Endothelial cell of umbilical vein (primary cell): ENCODE results near the gene ATP9B. TPM values are rescaled to one million over a fixed set of nuclear protein-coding genes. Genes with fewer than 3 reads are reported as not detected.

Source experiments
- BruUV-seq: library from RNA; stranded (reverse); fragments of 400-500 nt; replicated peaks from 2 replicates; lab custom pipeline; 2021; lab: Mats Ljungman, UMichigan
- CTCF ChIA-PET: fragments of 300-600, 350-600 bp; sonication (Branson Sonifier 250); formaldehyde crosslinking; loops from one replicate; lab custom pipeline; 2021; ENCODE audit warnings: antibody characterized with exemption, inconsistent platforms; lab: Charles Lee
- POLR2A ChIA-PET: fragments of 300-600, 350-600 bp; sonication (Branson Sonifier 250); formaldehyde crosslinking; loops from one replicate; lab custom pipeline; 2021; ENCODE audit warnings: antibody characterized with exemption, inconsistent platforms; lab: Charles Lee
- DNase-seq: peaks from one replicate; pipeline ENCODE4 v3.0.0-alpha.2; 2011; ENCODE audit warnings: low read depth, low spot score
- FAIRE-seq: peaks from 2 replicates; lab custom pipeline; 2011; peaks lifted over from hg19 to GRCh38; lab: Jason Lieb, UNC
- H2AFZ ChIP-seq: 2 replicates; pipeline ENCODE4 v1.6.0; 2012; ENCODE audit warnings: low read depth, low read length, control low read depth, inconsistent platforms
- H3K27ac ChIP-seq: 2 replicates; pipeline ENCODE4 v1.5.1; 2011; ENCODE audit warnings: low read depth, mild to moderate bottlenecking, control low read depth, low read length, moderate library complexity; ENCODE audit not compliant: insufficient read depth
- H3K27me3 ChIP-seq, 2 experiments: 2 replicates each; pipeline versions ENCODE4 v1.6.0 to v1.6.1; 2011; ENCODE audit warnings: low read length in 2 of 2, mixed read lengths in 1 of 2; ENCODE audit not compliant: control insufficient read depth in 2 of 2, insufficient read depth in 2 of 2
- H3K36me3 ChIP-seq, 2 experiments: 2 replicates in 1 of 2; 3 replicates in 1 of 2; pipeline ENCODE4 v1.5.1; 2011; ENCODE audit warnings: low read length in 2 of 2, mild to moderate bottlenecking in 1 of 2, moderate library complexity in 1 of 2; ENCODE audit not compliant: control insufficient read depth in 2 of 2, insufficient read depth in 2 of 2; ENCODE audit errors: extremely low read depth in 1 of 2
- H3K4me1 ChIP-seq: 3 replicates; pipeline ENCODE4 v1.5.1; 2011; ENCODE audit warnings: mild to moderate bottlenecking, low read length; ENCODE audit not compliant: control insufficient read depth, insufficient read depth; ENCODE audit errors: extremely low read depth
- H3K4me2 ChIP-seq: 2 replicates; pipeline ENCODE4 v1.6.1; 2011; ENCODE audit warnings: low read length, control low read depth, mixed read lengths; ENCODE audit not compliant: insufficient read depth
- H3K4me3 ChIP-seq, 3 experiments: fragments of 200-600 bp in 1 of 3; sonication (generic), shearing (Covaris generic) in 1 of 3; replicated peaks in 1 of 3; 2 replicates each; pipeline ENCODE4 v1.5.1; 2011 to 2016; ENCODE audit warnings: control low read depth in 3 of 3, low read length in 3 of 3, mild to moderate bottlenecking in 2 of 3, inconsistent platforms in 1 of 3, low read depth in 1 of 3, moderate library complexity in 1 of 3; ENCODE audit not compliant: insufficient read depth in 1 of 3
- H3K79me2 ChIP-seq: 2 replicates; pipeline ENCODE4 v1.6.0; 2012; ENCODE audit warnings: low read length, inconsistent platforms; ENCODE audit not compliant: control insufficient read depth, insufficient read depth
- H3K9ac ChIP-seq: replicated peaks from 2 replicates; pipeline ENCODE3; 2011; ENCODE audit warnings: low read length, control low read depth; ENCODE audit not compliant: insufficient read depth; ENCODE audit errors: extremely low read depth
- H3K9me1 ChIP-seq: replicated peaks from 3 replicates; pipeline ENCODE4 v1.6.0; 2011; ENCODE audit warnings: mild to moderate bottlenecking, low read length; ENCODE audit not compliant: control insufficient read depth, insufficient read depth; ENCODE audit errors: extremely low read depth
- H3K9me3 ChIP-seq: replicated peaks from 2 replicates; pipeline ENCODE4 v1.5.1; 2012; ENCODE audit warnings: low read length, inconsistent platforms; ENCODE audit not compliant: control insufficient read depth, insufficient read depth
- H4K20me1 ChIP-seq: replicated peaks from 2 replicates; pipeline ENCODE3; 2011; ENCODE audit warnings: mild to moderate bottlenecking, low read length; ENCODE audit not compliant: control insufficient read depth, insufficient read depth; ENCODE audit errors: extremely low read depth
- FOS ChIP-seq: IDR thresholded peaks from 2 replicates; pipeline ENCODE4 v1.6.1; 2011; ENCODE audit warnings: mild to moderate bottlenecking, low read length, moderate library complexity, borderline replicate concordance; ENCODE audit not compliant: insufficient read depth
- MYC ChIP-seq: IDR thresholded peaks from one replicate; pipeline ENCODE4 v1.6.1; 2011; ENCODE audit warnings: mild to moderate bottlenecking, low read depth, low read length
- POLR2AphosphoS5 ChIP-seq: IDR thresholded peaks from 2 replicates; pipeline ENCODE4 v1.6.1; 2012; ENCODE audit warnings: low read depth, mild to moderate bottlenecking, control low read depth, low read length, moderate library complexity; ENCODE audit not compliant: insufficient read depth
- dilution Hi-C: fragments of 300-500 bp; cut with MboI; formaldehyde crosslinking; loops from one replicate; pipeline ENCODE4 v1.15.0; 2019; ENCODE audit warnings: low sequenced_read_pairs; ENCODE audit not compliant: extremely low pct_ligation_motif_present
- intact Hi-C: fragments of 100-400 bp; cut with micrococcal nuclease; formaldehyde crosslinking; loops from one replicate; pipeline ENCODE4 v1.10.0; 2022
- polyA plus RNA-seq, 4 experiments: library from polyadenylated mRNA; depleted of rRNA in 3 of 4; stranded (reverse) in 3 of 4; unstranded in 1 of 4; fragments of >200 nt; gene quantifications; 2 replicates each; pipeline versions ENCODE4 v1.2.1 to v1.2.3, GENCODE V29; 2011 to 2012; ENCODE audit warnings: missing spikeins in 1 of 4
- total RNA-seq: library from RNA; stranded (reverse); gene quantifications from 2 replicates; pipeline ENCODE4 v1.2.3, GENCODE V29; 2021
- TF ChIP-seq, protein P1 (sequence below): IDR thresholded peaks from 2 replicates; pipeline ENCODE4 v1.6.1; 2011; ENCODE audit not compliant: insufficient read depth, insufficient read length
- TF ChIP-seq, protein P2 (sequence below), 2 donors: IDR thresholded peaks; 1 replicate in 1 of 2; 2 replicates in 1 of 2; pipeline ENCODE4 v1.5.1; 2011; ENCODE audit warnings: low read length in 2 of 2, mild to moderate bottlenecking in 2 of 2, moderate library complexity in 2 of 2, control low read depth in 1 of 2, inconsistent platforms in 1 of 2, low read depth in 1 of 2; ENCODE audit not compliant: insufficient read depth in 1 of 2; ENCODE audit errors: extremely low read depth in 1 of 2

Gene ATP9B
- total and polyA plus RNA-seq, 2 donors (not counting 3 experiments of a cell fraction or from before 2014, with no cell fraction given): 14.6 to 18.2 TPM

DNA sequence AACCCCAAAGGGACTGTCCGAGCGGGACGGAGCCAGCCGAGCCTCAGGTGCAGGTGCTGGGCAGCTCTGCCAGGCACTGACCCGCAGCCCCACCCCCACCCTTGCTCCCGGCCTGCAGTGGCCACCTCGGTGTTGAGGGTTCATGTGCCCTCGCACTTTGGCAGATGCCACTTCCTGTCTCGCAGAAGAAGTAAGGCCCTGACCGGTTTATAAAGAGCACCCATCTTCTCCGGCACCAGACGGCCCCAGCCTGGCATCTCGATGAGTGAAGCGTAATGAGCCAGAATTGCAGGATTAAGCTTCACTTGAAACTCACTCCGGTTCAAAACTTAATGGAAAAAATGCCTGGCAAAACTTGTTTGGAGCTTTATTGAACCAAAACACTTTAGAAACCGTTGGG, 315.6 kb downstream of the ATP9B start:
- Histone ChIP-seq H3K9me3 (no peaks in the 10 kb centered on the region), H3K9ac (no peak overlapping the region), H3K4me1 (no peaks in the 10 kb centered on the region), H2AFZ (no peak overlapping the region), H3K4me3 (no peak overlapping the region), H4K20me1 (no peaks in the 10 kb centered on the region), H3K4me2 (no peak overlapping the region), H3K79me2 (no peaks in the 10 kb centered on the region), H3K36me3 (no peaks in the 10 kb centered on the region), H3K27ac (no peak overlapping the region), H3K9me1 (no peaks in the 10 kb centered on the region), H3K27me3 (peaks cover 0 to 6% of the 10 kb centered on the region in 2 experiments)
- DNase-seq: no peak
- CTCF ChIA-PET: interaction anchor here (1.4 to 1.6 kb wide), 4 partner anchors 9 to 145 kb away, joined by 4 to 7 read pairs (median 6); no protein-coding TSS in a partner anchor
- BruUV-seq: no TSS peak
- no peak for FAIRE-seq
- POLR2A ChIA-PET: no interaction called here
- TF ChIP-seq FOS (no peak), MYC (no peak), POLR2AphosphoS5 (no peak)
- TF ChIP-seq, protein P1, sequence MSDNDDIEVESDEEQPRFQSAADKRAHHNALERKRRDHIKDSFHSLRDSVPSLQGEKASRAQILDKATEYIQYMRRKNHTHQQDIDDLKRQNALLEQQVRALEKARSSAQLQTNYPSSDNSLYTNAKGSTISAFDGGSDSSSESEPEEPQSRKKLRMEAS: no peak
- TF ChIP-seq, protein P2, sequence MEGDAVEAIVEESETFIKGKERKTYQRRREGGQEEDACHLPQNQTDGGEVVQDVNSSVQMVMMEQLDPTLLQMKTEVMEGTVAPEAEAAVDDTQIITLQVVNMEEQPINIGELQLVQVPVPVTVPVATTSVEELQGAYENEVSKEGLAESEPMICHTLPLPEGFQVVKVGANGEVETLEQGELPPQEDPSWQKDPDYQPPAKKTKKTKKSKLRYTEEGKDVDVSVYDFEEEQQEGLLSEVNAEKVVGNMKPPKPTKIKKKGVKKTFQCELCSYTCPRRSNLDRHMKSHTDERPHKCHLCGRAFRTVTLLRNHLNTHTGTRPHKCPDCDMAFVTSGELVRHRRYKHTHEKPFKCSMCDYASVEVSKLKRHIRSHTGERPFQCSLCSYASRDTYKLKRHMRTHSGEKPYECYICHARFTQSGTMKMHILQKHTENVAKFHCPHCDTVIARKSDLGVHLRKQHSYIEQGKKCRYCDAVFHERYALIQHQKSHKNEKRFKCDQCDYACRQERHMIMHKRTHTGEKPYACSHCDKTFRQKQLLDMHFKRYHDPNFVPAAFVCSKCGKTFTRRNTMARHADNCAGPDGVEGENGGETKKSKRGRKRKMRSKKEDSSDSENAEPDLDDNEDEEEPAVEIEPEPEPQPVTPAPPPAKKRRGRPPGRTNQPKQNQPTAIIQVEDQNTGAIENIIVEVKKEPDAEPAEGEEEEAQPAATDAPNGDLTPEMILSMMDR (IDR thresholded peaks at IDR 0.05; ENCODE audit: extremely low read depth in 1 of 2, insufficient read depth in 1 of 2, low read depth in 1 of 2, low read length in 2 of 2): no peak
- intact Hi-C loops (loop anchor here (10.0 kb wide), 1 partner anchor 650 kb away; the partner anchor contains the start of gene RBFA), dilution Hi-C loops (no loop called here)
